Activated CD8-positive, alpha-beta T cell treated with anti-CD3 and anti-CD28 coated beads, Interleukin-2, amount 10 ng/mL, durations not matched to agents 7 days and 5 days (primary cell): Measurements from ENCODE around the gene LRRC4C. TPM values are rescaled to one million over a fixed set of nuclear protein-coding genes. Genes with fewer than 3 reads are reported as not detected.
"Not testable (repeated sequence)": the region's sequence is repeated elsewhere in the genome, so short reads cannot be mapped to it uniquely, and the experiment has no call there.

Experiments
- ATAC-seq: fragments of 150-1000 bp; cut with Tn5 transposase; one replicate; pipeline ENCODE4 v1.10.0; 2021; ENCODE audit warnings: moderate library complexity
- CTCF ChIA-PET: fragments of 350-600 bp; sonication (Branson Sonifier 250); formaldehyde crosslinking; loops from one replicate; lab custom pipeline; 2021; ENCODE audit warnings: antibody characterized with exemption; lab: Charles Lee
- POLR2A ChIA-PET: fragments of 350-600 bp; sonication (Branson Sonifier 250); formaldehyde crosslinking; loops from one replicate; lab custom pipeline; 2021; ENCODE audit warnings: antibody characterized with exemption; lab: Charles Lee
- DNase-seq: peaks from one replicate; pipeline ENCODE4 v3.0.0-alpha.2; 2020
- H3K27ac Mint-ChIP-seq: one replicate; pipeline ENCODE4 v1.8.0; 2021; ENCODE audit warnings: mild to moderate bottlenecking, mixed read lengths
- H3K27me3 Mint-ChIP-seq: one replicate; pipeline ENCODE4 v1.8.0; 2021; ENCODE audit warnings: low read depth, mixed read lengths
- H3K36me3 Mint-ChIP-seq: one replicate; pipeline ENCODE4 v1.8.0; 2021; ENCODE audit warnings: low read depth, mixed read lengths
- H3K4me1 Mint-ChIP-seq: one replicate; pipeline ENCODE4 v1.8.0; 2021; ENCODE audit warnings: low read depth, mixed read lengths
- H3K4me3 Mint-ChIP-seq: one replicate; pipeline ENCODE4 v1.8.0; 2021; ENCODE audit warnings: mild to moderate bottlenecking, mixed read lengths
- H3K9me3 Mint-ChIP-seq: one replicate; pipeline ENCODE4 v1.8.0; 2022; ENCODE audit warnings: mixed read lengths; ENCODE audit not compliant: insufficient read depth
- total RNA-seq, 2 experiments: library from RNA; stranded (reverse); gene quantifications; one replicate each; pipeline ENCODE4 v1.2.3, GENCODE V29; 2021

LRRC4C gene
- total RNA-seq, 2 experiments from 2014 or later: not detected

- Mint-ChIP-seq H3K27ac (no peak overlapping the region), H3K27me3 (no peaks in the 10 kb centered on the region), H3K36me3 (no peaks in the 10 kb centered on the region), H3K4me1 (no peaks in the 10 kb centered on the region), H3K4me3 (no peak overlapping the region), H3K9me3 (peaks cover 10% of the 10 kb centered on the region)
- DNase-seq (no peak), ATAC-seq (no peak)
- ChIA-PET POLR2A (no interaction called here), CTCF (no interaction called here)
These were observed 1255.8 kb downstream of the LRRC4C start for GRCh38 chr11:40203606-40204005.

- ATAC-seq (no peak), DNase-seq (no peak)
- H3K9me3 Mint-ChIP-seq: peaks cover 10% of the 10 kb centered on the region
- POLR2A ChIA-PET: no interaction called here
- no peak overlapping the region for H3K4me3 Mint-ChIP-seq
- CTCF ChIA-PET: no interaction called here
- H3K36me3 Mint-ChIP-seq: no peaks in the 10 kb centered on the region
- no peaks in the 10 kb centered on the region for H3K27me3 Mint-ChIP-seq
- no peak overlapping the region for H3K27ac Mint-ChIP-seq
- H3K4me1 Mint-ChIP-seq: no peaks in the 10 kb centered on the region
These were observed 1256.7 kb downstream of the LRRC4C start for GRCh38 chr11:40202589-40203270.

GRCh38 chr11:40192590-40192989, 1266.9 kb downstream of the LRRC4C start:
- H3K4me3 Mint-ChIP-seq, DNase-seq, POLR2A ChIA-PET, H3K27me3 Mint-ChIP-seq, H3K4me1 Mint-ChIP-seq, CTCF ChIA-PET, H3K36me3 Mint-ChIP-seq, ATAC-seq, H3K9me3 Mint-ChIP-seq, H3K27ac Mint-ChIP-seq: not testable (repeated sequence)

GRCh38 chr11:40190294-40190693, 1269.2 kb downstream of the LRRC4C start:
- Mint-ChIP-seq H3K4me1 (no peaks in the 10 kb centered on the region), H3K27me3 (no peaks in the 10 kb centered on the region), H3K36me3 (no peaks in the 10 kb centered on the region), H3K9me3 (peaks cover 8% of the 10 kb centered on the region), H3K27ac (no peak overlapping the region), H3K4me3 (no peak overlapping the region)
- CTCF ChIA-PET: no interaction called here
- no peak for ATAC-seq
- POLR2A ChIA-PET: no interaction called here
- DNase-seq: no peak

GRCh38 chr11:40188848-40189247, 1270.6 kb downstream of the LRRC4C start:
- H3K36me3 Mint-ChIP-seq: no peaks in the 10 kb centered on the region
- POLR2A ChIA-PET: no interaction called here
- no peaks in the 10 kb centered on the region for H3K4me1 Mint-ChIP-seq
- no peaks in the 10 kb centered on the region for H3K27me3 Mint-ChIP-seq
- H3K27ac Mint-ChIP-seq: no peak overlapping the region
- H3K9me3 Mint-ChIP-seq: peaks cover 8% of the 10 kb centered on the region
- no peak for ATAC-seq
- no peak overlapping the region for H3K4me3 Mint-ChIP-seq
- CTCF ChIA-PET: no interaction called here
- DNase-seq: no peak

GRCh38 chr11:40187295-40187694, 1272.2 kb downstream of the LRRC4C start:
- H3K9me3 Mint-ChIP-seq: peaks cover 5% of the 10 kb centered on the region
- H3K36me3 Mint-ChIP-seq: no peaks in the 10 kb centered on the region
- no peaks in the 10 kb centered on the region for H3K27me3 Mint-ChIP-seq
- DNase-seq: no peak
- no peak overlapping the region for H3K4me3 Mint-ChIP-seq
- no peak for ATAC-seq
- ChIA-PET CTCF (no interaction called here), POLR2A (no interaction called here)
- no peaks in the 10 kb centered on the region for H3K4me1 Mint-ChIP-seq
- H3K27ac Mint-ChIP-seq: no peak overlapping the region

GRCh38 chr11:40186437-40187263, 1272.8 kb downstream of the LRRC4C start:
- Mint-ChIP-seq H3K4me3 (no peak overlapping the region), H3K36me3 (no peaks in the 10 kb centered on the region), H3K27ac (no peak overlapping the region), H3K9me3 (peaks cover 5% of the 10 kb centered on the region), H3K4me1 (no peaks in the 10 kb centered on the region), H3K27me3 (no peaks in the 10 kb centered on the region)
- DNase-seq (no peak), ATAC-seq (no peak)
- ChIA-PET CTCF (no interaction called here), POLR2A (no interaction called here)

GRCh38 chr11:40185793-40186192, 1273.7 kb downstream of the LRRC4C start:
- Mint-ChIP-seq H3K4me1 (no peaks in the 10 kb centered on the region), H3K27me3 (no peaks in the 10 kb centered on the region), H3K36me3 (no peaks in the 10 kb centered on the region), H3K9me3 (peaks cover 5% of the 10 kb centered on the region), H3K4me3 (no peak overlapping the region), H3K27ac (no peak overlapping the region)
- ATAC-seq (no peak), DNase-seq (no peak)
- CTCF ChIA-PET: no interaction called here
- POLR2A ChIA-PET: no interaction called here

- POLR2A ChIA-PET: no interaction called here
- H3K27ac Mint-ChIP-seq: no peak overlapping the region
- ATAC-seq: no peak
- H3K36me3 Mint-ChIP-seq: no peaks in the 10 kb centered on the region
- no peaks in the 10 kb centered on the region for H3K4me1 Mint-ChIP-seq
- no peak for DNase-seq
- no peaks in the 10 kb centered on the region for H3K27me3 Mint-ChIP-seq
- H3K4me3 Mint-ChIP-seq: no peak overlapping the region
- CTCF ChIA-PET: interaction anchor here (1.2 kb wide), 1 partner anchor 15 kb away, joined by 3 read pairs; no protein-coding TSS in a partner anchor
- H3K9me3 Mint-ChIP-seq: peaks cover 8% of the 10 kb centered on the region
These were observed 1276.1 kb downstream of the LRRC4C start for GRCh38 chr11:40183073-40184064.

GRCh38 chr11:40179541-40179940, 1279.9 kb downstream of the LRRC4C start:
- Mint-ChIP-seq H3K9me3 (peaks cover 3% of the 10 kb centered on the region), H3K4me1 (no peaks in the 10 kb centered on the region), H3K27me3 (no peaks in the 10 kb centered on the region), H3K36me3 (no peaks in the 10 kb centered on the region), H3K27ac (no peak overlapping the region), H3K4me3 (no peak overlapping the region)
- DNase-seq: no peak
- ATAC-seq: no peak
- ChIA-PET CTCF (no interaction called here), POLR2A (no interaction called here)

GRCh38 chr11:40178470-40178869, 1281.0 kb downstream of the LRRC4C start:
- no peak overlapping the region for H3K4me3 Mint-ChIP-seq
- no peaks in the 10 kb centered on the region for H3K27me3 Mint-ChIP-seq
- ChIA-PET CTCF (no interaction called here), POLR2A (no interaction called here)
- no peak overlapping the region for H3K27ac Mint-ChIP-seq
- H3K4me1 Mint-ChIP-seq: no peaks in the 10 kb centered on the region
- H3K9me3 Mint-ChIP-seq: peaks cover 3% of the 10 kb centered on the region
- ATAC-seq: no peak
- H3K36me3 Mint-ChIP-seq: no peaks in the 10 kb centered on the region
- no peak for DNase-seq
